CD4-positive, alpha-beta T cell (primary cell): ENCODE data around the gene PIP5KL1. TPM values are rescaled to one million over a fixed set of nuclear protein-coding genes. Genes with fewer than 3 reads are reported as not detected.

Experiments
- ATAC-seq: fragments of 200-7000 bp; cut with Tn5 transposase; one replicate; pipeline ENCODE4 v1.10.0; 2022; ENCODE audit warnings: mild to moderate bottlenecking; ENCODE audit not compliant: poor library complexity
- CTCF ChIA-PET: fragments of 350-600 bp; sonication (Branson Sonifier 250); formaldehyde crosslinking; loops from one replicate; lab custom pipeline; 2021; ENCODE audit warnings: antibody characterized with exemption, inconsistent platforms; lab: Charles Lee
- POLR2A ChIA-PET: fragments of 350-600 bp; sonication (Branson Sonifier 250); formaldehyde crosslinking; loops from one replicate; lab custom pipeline; 2021; ENCODE audit warnings: antibody characterized with exemption, inconsistent platforms; lab: Charles Lee
- DNase-seq, 14 experiments: peaks; one replicate each; pipeline ENCODE4 v3.0.0-alpha.2; 2013 to 2020; ENCODE audit warnings: mixed read lengths in 2 of 14
- H3K27ac ChIP-seq, 2 donors: one replicate each; pipeline versions ENCODE4 v1.5.1 to v1.7.0; 2013; ENCODE audit warnings: low read length in 2 of 2, low read depth in 1 of 2, mild to moderate bottlenecking in 1 of 2
- H3K27me3 ChIP-seq, 2 experiments: 1 replicate in 1 of 2; 2 replicates in 1 of 2; pipeline versions ENCODE4 v1.6.1 to v1.7.0; 2013; ENCODE audit warnings: low read length in 2 of 2, control low read depth in 1 of 2, mild to moderate bottlenecking in 1 of 2, moderate library complexity in 1 of 2; ENCODE audit not compliant: insufficient read depth in 2 of 2, control insufficient read depth in 1 of 2
- H3K36me3 ChIP-seq: one replicate; pipeline ENCODE4 v1.6.1; 2013; ENCODE audit warnings: low read length, control low read depth; ENCODE audit not compliant: insufficient read depth
- H3K4me1 ChIP-seq: one replicate; pipeline ENCODE4 v1.6.1; 2013; ENCODE audit warnings: low read length, control low read depth; ENCODE audit not compliant: insufficient read depth
- H3K4me3 ChIP-seq: one replicate; pipeline ENCODE4 v1.5.1; 2013; ENCODE audit warnings: mild to moderate bottlenecking, low read length, moderate library complexity
- H3K9me3 ChIP-seq, 2 experiments: 1 replicate in 1 of 2; 2 replicates in 1 of 2; pipeline versions ENCODE4 v1.6.1 to v1.7.0; 2013; ENCODE audit warnings: low read length in 2 of 2, mild to moderate bottlenecking in 2 of 2, control low read depth in 1 of 2, moderate library complexity in 1 of 2; ENCODE audit not compliant: control insufficient read depth in 1 of 2, insufficient read depth in 1 of 2
- H3K27ac Mint-ChIP-seq: one replicate; pipeline ENCODE4 v1.8.0; 2020; ENCODE audit warnings: mixed read lengths
- H3K27me3 Mint-ChIP-seq: one replicate; pipeline ENCODE4 v1.8.0; 2021; ENCODE audit warnings: mixed read lengths
- H3K36me3 Mint-ChIP-seq: one replicate; pipeline ENCODE4 v1.8.0; 2021; ENCODE audit warnings: low read depth, mixed read lengths
- H3K4me1 Mint-ChIP-seq: one replicate; pipeline ENCODE4 v1.8.0; 2021; ENCODE audit warnings: low read depth, mixed read lengths
- H3K4me3 Mint-ChIP-seq: one replicate; pipeline ENCODE4 v1.8.0; 2020; ENCODE audit warnings: mild to moderate bottlenecking, mixed read lengths
- H3K9me3 Mint-ChIP-seq: one replicate; pipeline ENCODE4 v1.8.0; 2020; ENCODE audit warnings: mixed read lengths
- CTCF ChIP-seq: fragments of 200-600 bp; IDR thresholded peaks from one replicate; pipeline ENCODE4 v1.8.0; 2022; ENCODE audit warnings: antibody characterized with exemption, mild to moderate bottlenecking
- intact Hi-C, 2 experiments: fragments of 100-400 bp; cut with DNase I in 1 of 2; cut with micrococcal nuclease in 1 of 2; formaldehyde crosslinking; loops; one replicate each; pipeline versions ENCODE4 v1.15.1 to v1.9.0; 2023 to 2025; cut with DNase I, micrococcal nuclease
- total RNA-seq, 174 experiments: library from RNA in 2 of 174; stranded (reverse) in 2 of 174; gene quantifications; one replicate each; pipeline ENCODE4 v1.2.3 and lab custom pipeline; 2021 to 2026

Gene PIP5KL1
- total RNA-seq, 2 experiments from 2014 or later = 2.9 to 3.3 TPM

GRCh38 chr9:127959841-127960409 lies 29.3 kb upstream of the PIP5KL1 start:
- no peak for DNase-seq
- peak overlapping the region; percentile 97 for H3K27ac Mint-ChIP-seq
- Histone ChIP-seq H3K27me3 (no peaks in the 10 kb centered on the region), H3K4me1 (peaks cover 85% of the 10 kb centered on the region), H3K9me3 (no peaks in the 10 kb centered on the region), H3K27ac (peak overlapping the region; percentile 54 to 58), H3K4me3 (no peak overlapping the region), H3K36me3 (peaks cover 44% of the 10 kb centered on the region)
- peaks cover 96% of the 10 kb centered on the region for H3K4me1 Mint-ChIP-seq
- no peak for TF ChIP-seq CTCF
- H3K27me3 Mint-ChIP-seq = no peaks in the 10 kb centered on the region
- intact Hi-C loops = loop anchor here (1.0 to 10.0 kb wide), 4 partner anchors 10 to 157 kb away; no protein-coding TSS in a partner anchor
- ATAC-seq = no peak
- ChIA-PET CTCF (interaction anchor here (1.0 to 1.2 kb wide), 3 partner anchors 8 to 71 kb away, joined by 3 read pairs; no protein-coding TSS in a partner anchor), POLR2A (interaction anchor here (0.5 to 34.9 kb wide), 4 partner anchors 11 to 67 kb away, joined by 3 to 1020 read pairs (median 142); partner anchors contain the start of gene EEIG1)
- H3K9me3 Mint-ChIP-seq = no peaks in the 10 kb centered on the region
- H3K36me3 Mint-ChIP-seq = peaks cover 78% of the 10 kb centered on the region
- H3K4me3 Mint-ChIP-seq = peak overlapping the region; percentile 79

- peaks cover 77% of the 10 kb centered on the region for H3K36me3 Mint-ChIP-seq
- H3K9me3 Mint-ChIP-seq = no peaks in the 10 kb centered on the region
- Histone ChIP-seq H3K36me3 (peaks cover 48% of the 10 kb centered on the region), H3K4me3 (no peak overlapping the region), H3K27ac (peak overlapping the region in 1 of 2 donors; percentile 54), H3K27me3 (no peaks in the 10 kb centered on the region), H3K9me3 (no peaks in the 10 kb centered on the region), H3K4me1 (peaks cover 85% of the 10 kb centered on the region)
- H3K4me3 Mint-ChIP-seq = peak overlapping the region; percentile 79
- ChIA-PET CTCF (interaction anchor here (1.1 to 1.2 kb wide), 2 partner anchors 8 to 17 kb away, joined by 3 read pairs; no protein-coding TSS in a partner anchor), POLR2A (interaction anchor here (0.5 to 34.9 kb wide), 4 partner anchors 8 to 67 kb away, joined by 3 to 1020 read pairs (median 138); partner anchors contain the start of gene EEIG1)
- no peaks in the 10 kb centered on the region for H3K27me3 Mint-ChIP-seq
- H3K4me1 Mint-ChIP-seq = peaks cover 97% of the 10 kb centered on the region
- intact Hi-C loops = loop anchor here (1.0 to 10.0 kb wide), 4 partner anchors 11 to 158 kb away; no protein-coding TSS in a partner anchor
- no peak for DNase-seq
- ATAC-seq = no peak
- no peak for TF ChIP-seq CTCF
- H3K27ac Mint-ChIP-seq = peak overlapping the region; percentile 97
Measured at GRCh38 chr9:127959398-127959797, 28.8 kb upstream of the PIP5KL1 start.

GRCh38 chr9:127958728-127959127 lies 28.2 kb upstream of the PIP5KL1 start:
- no peak overlapping the region for H3K4me3 ChIP-seq
- Mint-ChIP-seq H3K4me1 (peaks cover 97% of the 10 kb centered on the region), H3K27me3 (no peaks in the 10 kb centered on the region), H3K36me3 (peaks cover 77% of the 10 kb centered on the region), H3K4me3 (peak overlapping the region; percentile 79), H3K9me3 (no peaks in the 10 kb centered on the region), H3K27ac (peak overlapping the region; percentile 97)
- intact Hi-C loops = loop anchor here (1.0 to 10.0 kb wide), 4 partner anchors 12 to 159 kb away; no protein-coding TSS in a partner anchor
- peaks cover 47% of the 10 kb centered on the region for H3K36me3 ChIP-seq
- H3K27me3 ChIP-seq = no peaks in the 10 kb centered on the region
- no peaks in the 10 kb centered on the region for H3K9me3 ChIP-seq
- ChIA-PET CTCF (interaction anchor here (1.1 to 2.3 kb wide), 5 partner anchors 9 to 76 kb away, joined by 3 to 8 read pairs (median 4); no protein-coding TSS in a partner anchor), POLR2A (interaction anchor here (0.9 to 34.9 kb wide), 4 partner anchors 8 to 68 kb away, joined by 3 to 1020 read pairs (median 138); partner anchors contain the start of gene EEIG1)
- DNase-seq (no peak), ATAC-seq (no peak)
- H3K4me1 ChIP-seq = peaks cover 85% of the 10 kb centered on the region
- peak overlapping the region in 1 of 2 donors; percentile 54 for H3K27ac ChIP-seq
- no peak for TF ChIP-seq CTCF
